Esophagus squamous epithelium (tissue), 5 donors: Measurements from ENCODE around the gene COL23A1. TPM values are rescaled to one million over a fixed set of nuclear protein-coding genes. Genes with fewer than 3 reads are reported as not detected.

Experiments
- DNase-seq: peaks from one replicate; lab custom pipeline; 2025; lab: John Stamatoyannopoulos, UW
- H3K27ac ChIP-seq, 4 donors: fragments of 200-600 bp; sonication (generic); one replicate each; pipeline ENCODE4 v1.5.1; 2016 to 2019; ENCODE audit warnings: mild to moderate bottlenecking in 1 of 4
- H3K27me3 ChIP-seq, 4 donors: fragments of 200-600 bp; sonication (generic); 1 replicate in 3 of 4; 2 replicates in 1 of 4; pipeline versions ENCODE4 v1.5.1 to v1.6.0; 2017 to 2021; ENCODE audit warnings: antibody characterized with exemption in 1 of 4
- H3K36me3 ChIP-seq, 3 donors: fragments of 200-600 bp; sonication (generic); one replicate each; pipeline ENCODE4 v1.5.1; 2016 to 2019
- H3K4me1 ChIP-seq, 3 donors: fragments of 200-600 bp; sonication (generic); one replicate each; pipeline ENCODE4 v1.5.1; 2017 to 2019
- H3K4me3 ChIP-seq, 4 donors: fragments of 200-600 bp; sonication (generic); 1 replicate in 3 of 4; 2 replicates in 1 of 4; pipeline ENCODE4 v1.5.1; 2016 to 2019; ENCODE audit warnings: mild to moderate bottlenecking in 2 of 4, moderate library complexity in 1 of 4
- H3K9me3 ChIP-seq, 3 donors: fragments of 200-600 bp; sonication (generic); one replicate each; pipeline ENCODE4 v1.5.1; 2016 to 2019
- CTCF ChIP-seq, 6 experiments: fragments of 450-650 bp in 4 of 6; fragments of 200-600 bp in 2 of 6; sonication (generic) in 2 of 6; IDR thresholded peaks; one replicate each; pipeline ENCODE4 v1.5.1; 2016 to 2019; ENCODE audit warnings: antibody characterized with exemption in 6 of 6, mild to moderate bottlenecking in 4 of 6, moderate library complexity in 4 of 6
- POLR2A ChIP-seq, 4 donors: fragments of 450-650 bp; IDR thresholded peaks; one replicate each; pipeline ENCODE4 v1.6.1; 2017; ENCODE audit warnings: antibody characterized with exemption in 4 of 4, mild to moderate bottlenecking in 4 of 4, moderate library complexity in 3 of 4
- WGBS, 2 donors: methylation state at CpG; one replicate each; pipeline ENCODE4 v1.1.5; 2018; 5-methylcytosine and 5-hydroxymethylcytosine counted together
- intact Hi-C: fragments of 100-400 bp; cut with DNase I; formaldehyde crosslinking; loops from one replicate; pipeline ENCODE4 v1.15.0; 2022
- total RNA-seq, 4 donors: library from RNA; depleted of rRNA; stranded (reverse); fragments of >200 nt; gene quantifications; one replicate each; pipeline ENCODE4 v1.1.0, GENCODE V29; 2016
- donor health status: DM: yes; HTN: yes; CAD: no.

COL23A1 gene
- total RNA-seq, 4 donors from 2014 or later, result 0.41 to 1.5 (median 0.44) TPM; not detected in 1

- intact Hi-C loops, result no loop called here
- no peak overlapping the region for H3K4me3 ChIP-seq
- TF ChIP-seq CTCF (IDR thresholded peaks at IDR 0.05), result no peak
- no peak for TF ChIP-seq POLR2A (IDR thresholded peaks at IDR 0.05)
- peaks cover 0 to 2% (median 0%) of the 10 kb centered on the region in 4 donors for H3K27me3 ChIP-seq
- H3K27ac ChIP-seq, result no peak overlapping the region
- DNase-seq, result no peak
- no peaks in the 10 kb centered on the region for H3K36me3 ChIP-seq
- H3K4me1 ChIP-seq, result peaks cover 0 to 6% (median 0%) of the 10 kb centered on the region in 3 donors
- H3K9me3 ChIP-seq, result no peaks in the 10 kb centered on the region
- 83 to 94% methylated on average over 6 of the region's 6 CpGs for WGBS, 2 donors
Observed at GRCh38 chr5:178540526-178540925, 49.7 kb downstream of the COL23A1 start.

GRCh38 chr5:178538741-178539229, 51.4 kb downstream of the COL23A1 start:
- peaks cover 0 to 6% (median 0%) of the 10 kb centered on the region in 3 donors for H3K4me1 ChIP-seq
- no peak for TF ChIP-seq CTCF (IDR thresholded peaks at IDR 0.05)
- no peak for TF ChIP-seq POLR2A (IDR thresholded peaks at IDR 0.05)
- no peak for DNase-seq
- 62 to 69% methylated on average over 7 of the region's 7 CpGs for WGBS, 2 donors
- intact Hi-C loops, result no loop called here
- no peak overlapping the region for H3K27ac ChIP-seq
- no peak overlapping the region for H3K4me3 ChIP-seq
- no peaks in the 10 kb centered on the region for H3K36me3 ChIP-seq
- no peaks in the 10 kb centered on the region for H3K27me3 ChIP-seq
- no peaks in the 10 kb centered on the region for H3K9me3 ChIP-seq

GRCh38 chr5:178537467-178538371, 52.5 kb downstream of the COL23A1 start:
- Histone ChIP-seq H3K27ac (no peak overlapping the region), H3K9me3 (no peaks in the 10 kb centered on the region), H3K27me3 (peaks cover 0 to 4% (median 0%) of the 10 kb centered on the region in 4 donors), H3K36me3 (no peaks in the 10 kb centered on the region), H3K4me1 (peaks cover 0 to 6% (median 0%) of the 10 kb centered on the region in 3 donors), H3K4me3 (no peak overlapping the region)
- no peak for DNase-seq
- TF ChIP-seq POLR2A (IDR thresholded peaks at IDR 0.05) (no peak), CTCF (IDR thresholded peaks at IDR 0.05) (no peak)
- 79 to 81% methylated on average over 27 to 28 of the region's 31 CpGs for WGBS, 2 donors
- intact Hi-C loops, result no loop called here

- Histone ChIP-seq H3K27ac (no peak overlapping the region), H3K4me3 (no peak overlapping the region), H3K27me3 (peaks cover 0 to 4% (median 0%) of the 10 kb centered on the region in 4 donors), H3K9me3 (no peaks in the 10 kb centered on the region), H3K4me1 (no peaks in the 10 kb centered on the region), H3K36me3 (no peaks in the 10 kb centered on the region)
- TF ChIP-seq CTCF (IDR thresholded peaks at IDR 0.05), result no peak
- TF ChIP-seq POLR2A (IDR thresholded peaks at IDR 0.05), result no peak
- 80 to 92% methylated on average over 2 to 18 of the region's 26 CpGs for WGBS, 2 donors
- intact Hi-C loops, result no loop called here
- no peak for DNase-seq
Observed at GRCh38 chr5:178536541-178537466, 53.4 kb downstream of the COL23A1 start.
